GM12878 (cell line): ENCODE data around the gene DPP6. TPM values are rescaled to one million over a fixed set of nuclear protein-coding genes. Genes with fewer than 3 reads are reported as not detected.

Experiments used
- ATAC-seq: fragments of 200-7000 bp; cut with Tn5 transposase; 3 replicates; pipeline ENCODE4 v1.9.1; 2020; ENCODE audit warnings: mild to moderate bottlenecking, moderate library complexity
- BruUV-seq: library from RNA; stranded (reverse); fragments of 400-500 nt; replicated peaks from 2 replicates; lab custom pipeline; 2021; lab: Mats Ljungman, UMichigan
- CTCF ChIA-PET: fragments of 300-600 bp; sonication (Branson Sonifier 250); formaldehyde crosslinking; extraction: SDS; loops from one replicate; lab custom pipeline; 2021; ENCODE audit warnings: inconsistent platforms; lab: Yijun Ruan, JAX
- POLR2A ChIA-PET: fragments of 350-600 bp; formaldehyde crosslinking; extraction: SDS; loops from one replicate; lab custom pipeline; 2021; ENCODE audit warnings: inconsistent platforms; lab: Charles Lee
- RAD21 ChIA-PET: fragments of 300-600 bp; sonication (Branson Sonifier 250); formaldehyde crosslinking; loops from one replicate; lab custom pipeline; 2023; ENCODE audit warnings: antibody characterized with exemption; ENCODE audit not compliant: unreplicated experiment; lab: Charles Lee
- SMC1A ChIA-PET: fragments of 300-600 bp; sonication (Branson Sonifier 250); formaldehyde crosslinking; loops from one replicate; lab custom pipeline; 2023; ENCODE audit not compliant: unreplicated experiment, uncharacterized antibody; lab: Charles Lee
- DNase-seq: peaks from one replicate; pipeline ENCODE4 v3.0.0-alpha.2; 2011; ENCODE audit warnings: low read depth, low spot score
- FAIRE-seq: peaks from 3 replicates; lab custom pipeline; 2011; peaks lifted over from hg19 to GRCh38; lab: Jason Lieb, UNC
- H2AFZ ChIP-seq: 2 replicates; pipeline ENCODE4 v1.6.0; 2011; ENCODE audit warnings: low read depth, low read length, control low read depth; ENCODE audit not compliant: control insufficient read depth
- H3K27ac ChIP-seq: 2 replicates; pipeline ENCODE4 v1.5.1; 2011; ENCODE audit warnings: control low read depth; ENCODE audit not compliant: control insufficient read depth, insufficient read depth
- H3K27me3 ChIP-seq, 2 experiments: replicated peaks in 1 of 2; 2 replicates each; pipeline versions ENCODE4 v1.6.0 to v1.6.1; 2011; ENCODE audit warnings: low read length in 1 of 2; ENCODE audit not compliant: control insufficient read depth in 2 of 2, insufficient read depth in 2 of 2
- H3K36me3 ChIP-seq, 2 experiments: 2 replicates each; pipeline ENCODE4 v1.5.1; 2011; ENCODE audit warnings: low read length in 1 of 2; ENCODE audit not compliant: control insufficient read depth in 2 of 2, insufficient read depth in 2 of 2
- H3K4me1 ChIP-seq: 2 replicates; pipeline ENCODE4 v1.6.1; 2011; ENCODE audit warnings: mild to moderate bottlenecking, low read length, moderate library complexity, mixed read lengths; ENCODE audit not compliant: control insufficient read depth, insufficient read depth
- H3K4me2 ChIP-seq: 2 replicates; pipeline ENCODE4 v1.6.0; 2011; ENCODE audit warnings: control low read depth; ENCODE audit not compliant: control insufficient read depth, insufficient read depth
- H3K4me3 ChIP-seq: fragments of 200-600 bp; sonication (generic); 2 replicates; pipeline ENCODE4 v1.5.1; 2016
- H3K79me2 ChIP-seq: 2 replicates; pipeline ENCODE4 v1.6.0; 2011; ENCODE audit warnings: low read length; ENCODE audit not compliant: control insufficient read depth, insufficient read depth
- H3K9ac ChIP-seq: 2 replicates; pipeline ENCODE4 v1.8.0; 2011; ENCODE audit warnings: low read length, control low read depth, mixed read lengths; ENCODE audit not compliant: control insufficient read depth, insufficient read depth
- H3K9me3 ChIP-seq: replicated peaks from 3 replicates; pipeline ENCODE4 v1.5.1; 2011; ENCODE audit warnings: mild to moderate bottlenecking, low read length; ENCODE audit not compliant: control insufficient read depth, insufficient read depth
- H4K20me1 ChIP-seq: 2 replicates; pipeline ENCODE4 v1.6.0; 2011; ENCODE audit not compliant: control insufficient read depth, insufficient read depth
- ASH2L ChIP-seq: fragments of 300-600, 200-600 bp; sonication (generic); IDR thresholded peaks from 2 replicates; pipeline ENCODE4 v1.6.1; 2017; ENCODE audit warnings: low read depth, mild to moderate bottlenecking, borderline replicate concordance
- ELK1 ChIP-seq: IDR thresholded peaks from 2 replicates; pipeline ENCODE4 v1.6.1; 2012; ENCODE audit warnings: low read depth, low read length, improper control_type of control experiment
- KAT2A ChIP-seq: conservative IDR thresholded peaks from 2 replicates; pipeline ENCODE4 v1.6.1; 2011; ENCODE audit warnings: low read depth, low read length; ENCODE audit not compliant: control insufficient read depth
- MYB ChIP-seq: fragments of 150-350 bp; IDR thresholded peaks from 2 replicates; pipeline ENCODE4 v1.6.1; 2014; ENCODE audit warnings: mild to moderate bottlenecking, low read depth, low read length, borderline replicate concordance
- PKNOX1 ChIP-seq: fragments of 450-650 bp; IDR thresholded peaks from 2 replicates; pipeline ENCODE4 v1.6.1; 2016; ENCODE audit warnings: mild to moderate bottlenecking
- POLR2AphosphoS2 ChIP-seq: IDR thresholded peaks from 2 replicates; pipeline ENCODE4 v1.6.1; 2011; ENCODE audit warnings: low read depth, mild to moderate bottlenecking, low read length, improper control_type of control experiment, moderate library complexity
- POLR2AphosphoS5 ChIP-seq: IDR thresholded peaks from 2 replicates; pipeline ENCODE4 v1.6.1; 2011; ENCODE audit warnings: mild to moderate bottlenecking, low read length, inconsistent platforms
- RBBP5 ChIP-seq: fragments of 200-600 bp; sonication (generic); conservative IDR thresholded peaks from 2 replicates; pipeline ENCODE4 v1.6.1; 2016
- SMAD5 ChIP-seq: IDR thresholded peaks from 2 replicates; pipeline ENCODE4 v1.6.1; 2016; ENCODE audit warnings: antibody characterized with exemption, low read depth
- SREBF1 ChIP-seq: IDR thresholded peaks from 2 replicates; pipeline ENCODE4 v1.6.1; 2012; ENCODE audit warnings: mild to moderate bottlenecking, low read length
- WRNIP1 ChIP-seq: IDR thresholded peaks from 2 replicates; pipeline ENCODE4 v1.6.1; 2011; ENCODE audit warnings: low read depth, low read length, improper control_type of control experiment, borderline replicate concordance
- ZNF24 ChIP-seq: fragments of 450-650 bp; IDR thresholded peaks from 2 replicates; pipeline ENCODE4 v1.6.1; 2017; ENCODE audit warnings: antibody characterized with exemption, mild to moderate bottlenecking
- ZNF274 ChIP-seq: IDR thresholded peaks from one replicate; pipeline ENCODE4 v1.8.0; 2011; ENCODE audit not compliant: insufficient read length, insufficient read depth
- ZNF622 ChIP-seq: fragments of 450-650 bp; IDR thresholded peaks from 2 replicates; pipeline ENCODE4 v1.6.1; 2017; ENCODE audit warnings: mild to moderate bottlenecking, inconsistent platforms
- WGBS: methylation state at CpG from one replicate; pipeline ENCODE4 v1.1.6; 2016; ENCODE audit warnings: low lambda C conversion rate; ENCODE audit not compliant: insufficient replicate concordance, insufficient coverage; ENCODE audit errors: missing lambda C conversion rate; 5-methylcytosine and 5-hydroxymethylcytosine counted together
- in situ Hi-C: fragments of 300-500 bp; cut with MboI; formaldehyde crosslinking; loops from 9 replicates; pipeline ENCODE4 v1.14.3; 2018; ENCODE audit warnings: mixed read lengths
- intact Hi-C: fragments of 100-400 bp; cut with micrococcal nuclease; formaldehyde crosslinking; loops from one replicate; pipeline ENCODE4 v1.14.2; 2022; ENCODE audit not compliant: unreplicated experiment
- polyA plus RNA-seq, 11 experiments: library from polyadenylated mRNA; depleted of rRNA in 4 of 11; unstranded in 6 of 11; stranded (reverse) in 5 of 11; fragments of >200 nt; fragmentation: Nextera tagmentation in 4 of 11; fragmentation: Illumina TruSeq in 1 of 11; extraction: Ambion mirVana in 4 of 11; extraction: Trizol in 1 of 11; gene quantifications; 1 replicate in 1 of 11; 2 replicates in 10 of 11; pipeline versions ENCODE4 v1.2.1 to v1.2.3, GENCODE V29; 2011 to 2016; ENCODE audit warnings: inconsistent platforms in 2 of 11, missing spikeins in 2 of 11, low read depth in 1 of 11
- total RNA-seq, 4 experiments: library from RNA; depleted of rRNA in 3 of 4; stranded (reverse); fragments of >200 nt in 3 of 4; fragmentation: Illumina TruSeq in 1 of 4; extraction: Trizol in 1 of 4; gene quantifications; 2 replicates each; pipeline versions ENCODE4 v1.2.1 to v1.2.3, GENCODE V29; 2013 to 2021

Gene DPP6
- total and polyA plus RNA-seq, 10 of the 15 experiments (the other 5 are each of a cell fraction or from before 2014, with no cell fraction given) = not detected

GRCh38 chr7:154791611-154792010, 739.4 kb downstream of the DPP6 start:
- CTCF ChIA-PET = no interaction called here
- no peak for FAIRE-seq
- BruUV-seq = no TSS peak

GRCh38 chr7:154792436-154793055, 740.3 kb downstream of the DPP6 start:
- no peaks in the 10 kb centered on the region for H3K36me3 ChIP-seq
- H3K4me1 ChIP-seq = no peaks in the 10 kb centered on the region
- FAIRE-seq = no peak
- RAD21 ChIA-PET = no interaction called here
- BruUV-seq = no TSS peak
- intact Hi-C loops = no loop called here
- POLR2A ChIA-PET = no interaction called here
- 56% methylated on average over 7 of the region's 7 CpGs for WGBS
- H3K4me3 ChIP-seq = no peak overlapping the region
- no peaks in the 10 kb centered on the region for H4K20me1 ChIP-seq
- SMC1A ChIA-PET = no interaction called here
- H3K79me2 ChIP-seq = no peaks in the 10 kb centered on the region
- H3K27me3 ChIP-seq = no peaks in the 10 kb centered on the region
- TF ChIP-seq ZNF24 (no peak), ELK1 (no peak), ASH2L (no peak), SMAD5 (no peak), ZNF274 (no peak), POLR2AphosphoS2 (no peak), KAT2A (no peak)
- CTCF ChIA-PET = no interaction called here
- no peak overlapping the region for H2AFZ ChIP-seq
- H3K9me3 ChIP-seq = no peaks in the 10 kb centered on the region; the same call in 2 of the 3 replicates
- DNase-seq = no peak
- H3K9ac ChIP-seq = no peak overlapping the region
- in situ Hi-C loops = no loop called here
- ATAC-seq = no peak
- H3K27ac ChIP-seq = no peak overlapping the region
- H3K4me2 ChIP-seq = no peak overlapping the region

More at GRCh38 chr7:154791611-154792010, 739.4 kb downstream of the DPP6 start:
- no peak overlapping the region for H3K4me3 ChIP-seq
- no peak overlapping the region for H3K27ac ChIP-seq
- H4K20me1 ChIP-seq = no peaks in the 10 kb centered on the region
- intact Hi-C loops = no loop called here
- DNase-seq = no peak
- H3K36me3 ChIP-seq = no peaks in the 10 kb centered on the region
- ChIA-PET POLR2A (no interaction called here), SMC1A (no interaction called here), RAD21 (no interaction called here)
- in situ Hi-C loops = no loop called here
- TF ChIP-seq RBBP5 (no peak), POLR2AphosphoS5 (no peak), PKNOX1 (no peak), MYB (no peak), SREBF1 (no peak), WRNIP1 (no peak), ZNF622 (no peak)
- H2AFZ ChIP-seq = no peak overlapping the region
- H3K4me1 ChIP-seq = no peaks in the 10 kb centered on the region
- H3K4me2 ChIP-seq = no peak overlapping the region
- H3K9ac ChIP-seq = no peak overlapping the region
- H3K79me2 ChIP-seq = no peaks in the 10 kb centered on the region
- H3K9me3 ChIP-seq = no peaks in the 10 kb centered on the region; the same call in 2 of the 3 replicates
- no peaks in the 10 kb centered on the region for H3K27me3 ChIP-seq
- WGBS = 48% methylated on average over 4 of the region's 4 CpGs
- no peak for ATAC-seq
